SK-N-SH treated with all-trans-retinoic acid at 6 μM for 48 hours (cell line): ENCODE measurements around the gene ANKRD6.

Source experiments
- ATAC-seq: fragments of 200-7000 bp; cut with Tn5 transposase; 3 replicates; pipeline ENCODE4 v1.9.1; 2020; ENCODE audit warnings: mild to moderate bottlenecking, moderate library complexity
- ARNTL ChIP-seq: fragments of 450-650 bp; formaldehyde crosslinking; IDR thresholded peaks from 2 replicates; pipeline ENCODE4 v1.5.0; 2020; ENCODE audit warnings: low read depth, mild to moderate bottlenecking, moderate library complexity, borderline replicate concordance
- BACH2 ChIP-seq: fragments of 250-450 bp; sonication (Bioruptor Pico); IDR thresholded peaks from 2 replicates; pipeline ENCODE4 v1.9.0; 2021; ENCODE audit warnings: mild to moderate bottlenecking, borderline replicate concordance
- CSDC2 ChIP-seq: fragments of 250-450 bp; sonication (Bioruptor Pico); IDR thresholded peaks from 2 replicates; pipeline ENCODE4 v1.5.0; 2020; ENCODE audit warnings: mild to moderate bottlenecking, moderate library complexity
- ESRRG ChIP-seq: fragments of 250-450 bp; sonication (Bioruptor Pico); IDR thresholded peaks from 2 replicates; pipeline ENCODE4 v1.6.1; 2021; ENCODE audit warnings: mild to moderate bottlenecking
- GLIS3 ChIP-seq: fragments of 250-450 bp; sonication (Bioruptor Pico); IDR thresholded peaks from 2 replicates; pipeline ENCODE4 v1.5.0; 2020; ENCODE audit warnings: mild to moderate bottlenecking, moderate library complexity
- ISL1 ChIP-seq: fragments of 250-450 bp; sonication (Bioruptor Pico); IDR thresholded peaks from 2 replicates; pipeline ENCODE4 v2.1.2; 2022; ENCODE audit warnings: mild to moderate bottlenecking, moderate library complexity
- OSR1 ChIP-seq: fragments of 250-450 bp; sonication (Bioruptor Pico); IDR thresholded peaks from 2 replicates; pipeline ENCODE4 v1.8.0; 2022; ENCODE audit warnings: moderate library complexity, mild to moderate bottlenecking, inconsistent platforms
- PPARA ChIP-seq: fragments of 250-450 bp; sonication (Bioruptor Pico); IDR thresholded peaks from 2 replicates; pipeline ENCODE4 v1.5.0; 2020; ENCODE audit warnings: mild to moderate bottlenecking, borderline replicate concordance
- RARB ChIP-seq: fragments of 250-450 bp; sonication (Bioruptor Pico); IDR thresholded peaks from 2 replicates; pipeline ENCODE4 v1.8.0; 2021; ENCODE audit warnings: mild to moderate bottlenecking, moderate library complexity
- SNAI2 ChIP-seq: fragments of 250-450 bp; sonication (Bioruptor Pico); IDR thresholded peaks from 2 replicates; pipeline ENCODE4 v1.5.0; 2020; ENCODE audit warnings: mild to moderate bottlenecking, moderate library complexity
- TCF4 ChIP-seq: fragments of 250-450 bp; sonication (Bioruptor Pico); IDR thresholded peaks from 2 replicates; pipeline ENCODE4 v1.8.0; 2021; ENCODE audit warnings: mild to moderate bottlenecking, moderate library complexity, borderline replicate concordance
- TOX ChIP-seq: fragments of 250-450 bp; sonication (Bioruptor Pico); IDR thresholded peaks from 2 replicates; pipeline ENCODE4 v1.8.0; 2021; ENCODE audit warnings: mild to moderate bottlenecking, moderate library complexity, borderline replicate concordance
- ZFP3 ChIP-seq: fragments of 250-450 bp; sonication (Bioruptor Pico); IDR thresholded peaks from 2 replicates; pipeline ENCODE4 v1.5.0; 2020; ENCODE audit warnings: mild to moderate bottlenecking, moderate library complexity
- ZFP30 ChIP-seq: fragments of 450-650 bp; formaldehyde crosslinking; IDR thresholded peaks from 2 replicates; pipeline ENCODE4 v1.5.0; 2022; ENCODE audit warnings: mild to moderate bottlenecking, moderate library complexity
- ZNF565 ChIP-seq: fragments of 450-650 bp; formaldehyde crosslinking; conservative IDR thresholded peaks from 2 replicates; pipeline ENCODE4 v1.5.0; 2020; ENCODE audit warnings: low read depth, mild to moderate bottlenecking, moderate library complexity
- ZNF70 ChIP-seq: fragments of 450-650 bp; formaldehyde crosslinking; IDR thresholded peaks from 2 replicates; pipeline ENCODE4 v1.5.0; 2020; ENCODE audit warnings: mild to moderate bottlenecking, moderate library complexity
- ZNF8 ChIP-seq: fragments of 450-650 bp; formaldehyde crosslinking; IDR thresholded peaks from 2 replicates; pipeline ENCODE4 v1.5.0; 2020; ENCODE audit warnings: mild to moderate bottlenecking, moderate library complexity
- TF ChIP-seq, protein P1 (sequence below): fragments of 250-450 bp; sonication (Bioruptor Pico); IDR thresholded peaks from 2 replicates; pipeline ENCODE4 v1.5.1; 2021; ENCODE audit warnings: mild to moderate bottlenecking, moderate library complexity
- TF ChIP-seq, protein P2 (sequence below): fragments of 250-450 bp; sonication (Bioruptor Pico); IDR thresholded peaks from 2 replicates; pipeline ENCODE4 v1.8.0; 2020; ENCODE audit warnings: mild to moderate bottlenecking, moderate library complexity, borderline replicate concordance
- TF ChIP-seq, protein P3 (sequence below): fragments of 250-450 bp; sonication (Bioruptor Pico); IDR thresholded peaks from 2 replicates; pipeline ENCODE4 v1.5.1; 2020; ENCODE audit warnings: low read depth, mild to moderate bottlenecking, moderate library complexity
- TF ChIP-seq, protein P4 (sequence below): fragments of 250-450 bp; sonication (Bioruptor Pico); IDR thresholded peaks from 2 replicates; pipeline ENCODE4 v1.5.0; 2020; ENCODE audit warnings: mild to moderate bottlenecking, moderate library complexity

ANKRD6 gene

DNA sequence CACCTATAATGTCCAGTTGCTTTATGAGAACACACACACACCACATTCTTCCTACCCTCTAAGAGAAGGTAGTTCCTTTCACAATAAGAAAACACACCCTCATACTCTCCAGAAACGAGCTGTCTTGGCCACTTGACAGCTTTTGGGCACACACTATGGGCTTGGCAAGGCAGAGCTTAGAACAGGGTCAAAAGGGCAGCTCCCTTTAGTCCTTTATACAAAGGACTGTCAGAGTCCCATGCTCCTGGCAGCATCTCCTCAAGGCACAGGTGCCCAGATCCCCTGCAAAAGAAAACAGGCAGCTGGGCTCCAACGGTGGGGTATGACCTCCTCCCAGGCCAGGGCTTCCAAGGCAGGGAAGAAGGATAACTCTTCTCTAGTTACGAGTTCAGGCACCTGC is 210.5 kb downstream of the ANKRD6 start:
- ATAC-seq = no peak
- TF ChIP-seq ZNF70 (CRISPR knock-in tag) (no peak), ISL1 (CRISPR knock-in tag) (no peak), SNAI2 (CRISPR knock-in tag) (no peak), RARB (CRISPR knock-in tag) (no peak), ZNF565 (no peak), ARNTL (CRISPR knock-in tag) (no peak), TCF4 (CRISPR knock-in tag) (no peak), GLIS3 (CRISPR knock-in tag) (no peak), ZFP3 (CRISPR knock-in tag) (no peak), ESRRG (CRISPR knock-in tag) (no peak)
- TF ChIP-seq, protein P1, sequence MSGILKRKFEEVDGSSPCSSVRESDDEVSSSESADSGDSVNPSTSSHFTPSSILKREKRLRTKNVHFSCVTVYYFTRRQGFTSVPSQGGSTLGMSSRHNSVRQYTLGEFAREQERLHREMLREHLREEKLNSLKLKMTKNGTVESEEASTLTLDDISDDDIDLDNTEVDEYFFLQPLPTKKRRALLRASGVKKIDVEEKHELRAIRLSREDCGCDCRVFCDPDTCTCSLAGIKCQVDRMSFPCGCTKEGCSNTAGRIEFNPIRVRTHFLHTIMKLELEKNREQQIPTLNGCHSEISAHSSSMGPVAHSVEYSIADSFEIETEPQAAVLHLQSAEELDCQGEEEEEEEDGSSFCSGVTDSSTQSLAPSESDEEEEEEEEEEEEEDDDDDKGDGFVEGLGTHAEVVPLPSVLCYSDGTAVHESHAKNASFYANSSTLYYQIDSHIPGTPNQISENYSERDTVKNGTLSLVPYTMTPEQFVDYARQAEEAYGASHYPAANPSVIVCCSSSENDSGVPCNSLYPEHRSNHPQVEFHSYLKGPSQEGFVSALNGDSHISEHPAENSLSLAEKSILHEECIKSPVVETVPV (CRISPR knock-in tag) = no peak
- TF ChIP-seq, all 23 proteins: peak for 0

DNA sequence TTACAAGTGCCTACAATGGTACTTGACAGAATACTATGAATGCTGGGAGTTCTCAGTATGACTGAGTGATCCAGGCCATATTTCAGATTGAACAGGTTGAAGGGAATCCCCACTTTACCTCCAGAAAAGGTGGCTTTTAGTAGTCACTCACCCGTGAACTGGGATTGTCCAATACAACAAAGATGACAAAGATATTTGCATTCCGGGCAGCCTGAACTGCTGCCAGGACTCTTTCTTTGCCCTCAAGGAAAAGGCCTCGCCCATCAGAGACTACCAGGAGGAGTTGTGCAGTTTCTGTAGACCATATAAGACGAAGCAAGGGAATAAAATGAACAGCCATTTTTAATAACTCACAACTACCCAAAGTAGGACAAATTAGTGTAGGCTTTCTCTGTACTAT is 211.9 kb downstream of the ANKRD6 start:
- no peak for TF ChIP-seq ISL1 (CRISPR knock-in tag)
- no peak for TF ChIP-seq ZNF8
- TF ChIP-seq ESRRG (CRISPR knock-in tag) = no peak
- TF ChIP-seq ARNTL (CRISPR knock-in tag) = no peak
- ATAC-seq = no peak

DNA sequence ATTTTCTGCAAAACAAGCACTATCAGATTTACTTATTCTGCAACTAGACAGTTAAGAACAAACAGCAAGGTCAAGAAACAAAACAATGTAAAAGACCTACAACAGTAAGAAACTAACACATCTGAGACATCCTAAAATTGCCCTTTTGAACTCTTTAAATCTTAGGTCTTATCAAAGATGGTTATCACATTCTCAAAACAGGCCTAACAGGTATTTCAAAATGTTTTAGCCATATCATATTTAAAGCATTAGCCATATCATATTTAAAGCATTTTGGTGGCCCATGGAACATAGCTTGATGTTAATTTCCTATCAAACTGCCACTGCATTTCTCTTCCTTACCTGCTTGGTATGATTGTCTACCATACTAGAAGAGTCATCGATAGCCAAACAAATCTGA is 216.7 kb downstream of the ANKRD6 start:
- no peak for ATAC-seq
- TF ChIP-seq ISL1 (CRISPR knock-in tag) (no peak), BACH2 (CRISPR knock-in tag) (no peak), ZFP30 (CRISPR knock-in tag) (no peak), ZFP3 (CRISPR knock-in tag) (no peak), OSR1 (CRISPR knock-in tag) (no peak), CSDC2 (CRISPR knock-in tag) (no peak), PPARA (CRISPR knock-in tag) (no peak)
- TF ChIP-seq, protein P2, sequence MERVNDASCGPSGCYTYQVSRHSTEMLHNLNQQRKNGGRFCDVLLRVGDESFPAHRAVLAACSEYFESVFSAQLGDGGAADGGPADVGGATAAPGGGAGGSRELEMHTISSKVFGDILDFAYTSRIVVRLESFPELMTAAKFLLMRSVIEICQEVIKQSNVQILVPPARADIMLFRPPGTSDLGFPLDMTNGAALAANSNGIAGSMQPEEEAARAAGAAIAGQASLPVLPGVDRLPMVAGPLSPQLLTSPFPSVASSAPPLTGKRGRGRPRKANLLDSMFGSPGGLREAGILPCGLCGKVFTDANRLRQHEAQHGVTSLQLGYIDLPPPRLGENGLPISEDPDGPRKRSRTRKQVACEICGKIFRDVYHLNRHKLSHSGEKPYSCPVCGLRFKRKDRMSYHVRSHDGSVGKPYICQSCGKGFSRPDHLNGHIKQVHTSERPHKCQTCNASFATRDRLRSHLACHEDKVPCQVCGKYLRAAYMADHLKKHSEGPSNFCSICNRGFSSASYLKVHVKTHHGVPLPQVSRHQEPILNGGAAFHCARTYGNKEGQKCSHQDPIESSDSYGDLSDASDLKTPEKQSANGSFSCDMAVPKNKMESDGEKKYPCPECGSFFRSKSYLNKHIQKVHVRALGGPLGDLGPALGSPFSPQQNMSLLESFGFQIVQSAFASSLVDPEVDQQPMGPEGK (CRISPR knock-in tag) = no peak
- TF ChIP-seq, protein P1 (CRISPR knock-in tag) = no peak
- TF ChIP-seq, protein P3, sequence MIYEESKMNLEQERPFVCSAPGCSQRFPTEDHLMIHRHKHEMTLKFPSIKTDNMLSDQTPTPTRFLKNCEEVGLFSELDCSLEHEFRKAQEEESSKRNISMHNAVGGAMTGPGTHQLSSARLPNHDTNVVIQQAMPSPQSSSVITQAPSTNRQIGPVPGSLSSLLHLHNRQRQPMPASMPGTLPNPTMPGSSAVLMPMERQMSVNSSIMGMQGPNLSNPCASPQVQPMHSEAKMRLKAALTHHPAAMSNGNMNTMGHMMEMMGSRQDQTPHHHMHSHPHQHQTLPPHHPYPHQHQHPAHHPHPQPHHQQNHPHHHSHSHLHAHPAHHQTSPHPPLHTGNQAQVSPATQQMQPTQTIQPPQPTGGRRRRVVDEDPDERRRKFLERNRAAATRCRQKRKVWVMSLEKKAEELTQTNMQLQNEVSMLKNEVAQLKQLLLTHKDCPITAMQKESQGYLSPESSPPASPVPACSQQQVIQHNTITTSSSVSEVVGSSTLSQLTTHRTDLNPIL (CRISPR knock-in tag) = no peak

DNA sequence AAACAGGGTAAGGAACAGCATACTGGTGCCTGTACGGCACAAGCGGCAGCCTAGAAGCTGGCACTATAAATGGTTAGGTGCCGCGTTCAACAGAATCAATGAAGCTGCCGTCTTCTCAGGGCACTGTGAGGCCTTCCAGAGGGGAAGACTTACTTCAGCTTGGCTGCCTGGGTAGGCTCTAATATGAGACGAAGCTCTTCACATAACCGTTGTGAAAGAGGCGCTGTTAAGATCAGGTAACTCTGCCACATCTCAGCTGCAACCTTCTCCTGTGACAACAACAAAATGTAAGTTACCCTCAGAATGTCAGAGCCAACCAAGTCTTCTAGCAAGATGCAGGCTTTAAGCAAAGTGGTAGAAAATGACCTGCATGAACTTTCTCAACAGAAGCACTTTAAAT is 217.6 kb downstream of the ANKRD6 start:
- ATAC-seq = no peak
- TF ChIP-seq, protein P4, sequence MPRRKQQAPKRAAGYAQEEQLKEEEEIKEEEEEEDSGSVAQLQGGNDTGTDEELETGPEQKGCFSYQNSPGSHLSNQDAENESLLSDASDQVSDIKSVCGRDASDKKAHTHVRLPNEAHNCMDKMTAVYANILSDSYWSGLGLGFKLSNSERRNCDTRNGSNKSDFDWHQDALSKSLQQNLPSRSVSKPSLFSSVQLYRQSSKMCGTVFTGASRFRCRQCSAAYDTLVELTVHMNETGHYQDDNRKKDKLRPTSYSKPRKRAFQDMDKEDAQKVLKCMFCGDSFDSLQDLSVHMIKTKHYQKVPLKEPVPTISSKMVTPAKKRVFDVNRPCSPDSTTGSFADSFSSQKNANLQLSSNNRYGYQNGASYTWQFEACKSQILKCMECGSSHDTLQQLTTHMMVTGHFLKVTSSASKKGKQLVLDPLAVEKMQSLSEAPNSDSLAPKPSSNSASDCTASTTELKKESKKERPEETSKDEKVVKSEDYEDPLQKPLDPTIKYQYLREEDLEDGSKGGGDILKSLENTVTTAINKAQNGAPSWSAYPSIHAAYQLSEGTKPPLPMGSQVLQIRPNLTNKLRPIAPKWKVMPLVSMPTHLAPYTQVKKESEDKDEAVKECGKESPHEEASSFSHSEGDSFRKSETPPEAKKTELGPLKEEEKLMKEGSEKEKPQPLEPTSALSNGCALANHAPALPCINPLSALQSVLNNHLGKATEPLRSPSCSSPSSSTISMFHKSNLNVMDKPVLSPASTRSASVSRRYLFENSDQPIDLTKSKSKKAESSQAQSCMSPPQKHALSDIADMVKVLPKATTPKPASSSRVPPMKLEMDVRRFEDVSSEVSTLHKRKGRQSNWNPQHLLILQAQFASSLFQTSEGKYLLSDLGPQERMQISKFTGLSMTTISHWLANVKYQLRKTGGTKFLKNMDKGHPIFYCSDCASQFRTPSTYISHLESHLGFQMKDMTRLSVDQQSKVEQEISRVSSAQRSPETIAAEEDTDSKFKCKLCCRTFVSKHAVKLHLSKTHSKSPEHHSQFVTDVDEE (CRISPR knock-in tag) = no peak
- TF ChIP-seq RARB (CRISPR knock-in tag) (no peak), OSR1 (CRISPR knock-in tag) (no peak), ZNF8 (no peak), ESRRG (CRISPR knock-in tag) (no peak), SNAI2 (CRISPR knock-in tag) (no peak), TOX (no peak), ISL1 (CRISPR knock-in tag) (no peak), ZFP3 (CRISPR knock-in tag) (no peak), ZFP30 (CRISPR knock-in tag) (no peak), BACH2 (CRISPR knock-in tag) (no peak), ZNF565 (no peak)
- TF ChIP-seq, protein P3 (CRISPR knock-in tag) = no peak
- TF ChIP-seq, protein P2 (CRISPR knock-in tag) = no peak
